Retina (tissue), 1 donor: ENCODE results near the gene DAGLA.

ENCODE experiments used
- DNase-seq: peaks from one replicate; pipeline ENCODE4 v3.0.0-alpha.2; 2016

Gene DAGLA

DNA sequence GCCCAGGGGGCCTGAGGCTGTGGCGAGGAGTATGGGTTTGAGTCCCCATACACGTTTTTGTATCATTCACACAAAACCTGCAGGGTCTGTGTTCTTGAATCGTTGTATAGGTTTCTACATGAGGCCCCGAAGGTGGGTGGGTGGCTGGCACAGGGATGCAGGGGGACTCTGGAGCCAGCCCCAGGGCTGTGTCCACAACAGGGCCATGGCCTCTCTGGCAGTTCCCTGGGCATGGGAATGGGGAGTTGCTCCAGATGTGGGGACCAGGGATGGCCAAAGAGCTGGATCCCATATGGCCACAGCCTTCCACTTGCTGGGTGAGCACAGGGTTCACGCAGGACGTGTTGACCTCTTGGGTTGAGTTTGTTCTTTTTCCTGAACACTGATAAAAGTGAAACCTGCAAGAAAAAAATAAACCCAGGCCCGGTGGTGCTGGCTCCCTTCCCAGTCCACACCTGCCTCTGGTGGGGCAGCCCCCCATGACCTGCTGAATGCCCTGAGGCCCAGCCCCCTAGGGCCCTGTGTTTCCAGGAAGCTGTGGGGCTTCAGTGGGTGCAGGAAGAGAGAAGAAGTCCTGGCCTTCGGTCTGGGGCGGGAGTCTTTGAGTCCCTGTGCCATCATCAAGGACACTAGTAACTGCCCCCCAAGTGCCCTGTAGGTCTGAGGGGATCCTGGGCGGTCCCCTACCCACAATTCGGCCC lies 88.3 kb downstream of the DAGLA start:
- no peak for DNase-seq

DNA sequence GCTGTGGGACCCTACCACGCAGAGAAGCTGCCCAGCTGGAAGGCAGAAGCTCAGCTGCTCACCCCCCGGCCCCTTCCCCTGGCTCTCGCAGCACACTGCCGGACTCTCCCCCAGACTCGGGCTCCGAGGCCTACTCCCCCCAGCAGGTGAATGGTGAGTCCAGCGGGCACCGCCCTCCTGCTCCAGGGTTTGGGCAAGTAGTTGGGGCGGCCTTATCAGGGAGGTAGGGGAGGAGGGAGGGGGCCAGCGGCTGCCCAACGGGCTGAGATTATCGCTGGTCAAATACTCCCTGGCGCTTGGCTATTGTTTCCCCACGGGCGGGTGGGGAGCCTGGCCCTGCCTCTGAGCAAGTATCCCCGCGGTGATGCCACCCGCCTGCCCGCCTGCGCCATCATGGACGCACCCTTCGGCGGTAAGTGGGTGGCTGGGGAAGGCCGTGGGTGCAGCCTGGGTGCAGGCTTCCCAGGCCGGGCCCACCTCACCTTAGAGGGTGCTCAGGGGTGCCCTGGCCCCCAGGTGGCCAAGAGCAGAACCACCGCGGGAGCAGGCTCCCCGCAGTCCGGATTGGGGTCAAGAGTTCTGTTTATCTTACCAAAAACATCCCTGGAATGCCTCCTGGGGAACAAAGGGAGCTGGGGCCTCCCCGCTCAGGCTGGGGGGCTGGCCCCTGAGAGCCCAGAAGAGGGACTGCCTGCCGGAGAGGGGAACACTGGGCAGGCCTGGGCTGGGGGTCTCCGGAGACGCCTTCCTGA lies 89.2 kb downstream of the DAGLA start:
- DNase-seq: no peak

DNA sequence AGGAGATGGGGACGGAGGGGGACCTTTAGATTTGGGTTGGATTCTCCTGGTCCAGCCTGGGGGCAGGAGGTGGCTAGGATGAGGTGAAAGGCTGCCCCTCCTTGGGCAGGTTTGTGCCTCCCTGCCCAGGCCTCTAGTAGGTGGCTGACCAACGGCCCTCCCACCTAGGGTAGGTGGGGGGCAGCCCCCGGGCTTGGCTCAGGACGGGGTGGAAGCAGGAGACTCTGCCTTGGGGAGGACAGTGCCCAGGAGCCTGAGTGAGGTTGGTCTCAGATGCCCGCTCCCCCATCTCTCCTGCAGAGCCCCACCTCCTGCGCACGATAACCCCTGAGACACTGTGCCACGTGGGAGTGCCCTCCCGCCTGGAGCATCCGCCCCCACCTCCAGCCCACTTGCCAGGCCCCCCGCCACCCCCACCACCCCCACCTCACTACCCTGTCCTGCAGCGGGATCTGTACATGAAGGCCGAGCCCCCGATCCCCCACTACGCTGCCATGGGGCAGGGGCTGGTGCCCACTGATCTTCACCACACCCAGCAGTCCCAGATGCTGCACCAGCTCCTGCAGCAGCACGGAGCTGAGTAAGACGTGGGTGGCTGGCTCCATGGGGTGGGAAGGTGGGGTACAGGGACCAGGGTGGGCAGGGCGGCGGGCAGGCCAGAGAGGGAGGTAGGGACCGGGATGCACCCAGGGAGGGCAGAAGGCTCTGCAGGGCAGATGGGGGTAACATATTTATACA lies 89.9 kb downstream of the DAGLA start:
- DNase-seq: no peak

DNA sequence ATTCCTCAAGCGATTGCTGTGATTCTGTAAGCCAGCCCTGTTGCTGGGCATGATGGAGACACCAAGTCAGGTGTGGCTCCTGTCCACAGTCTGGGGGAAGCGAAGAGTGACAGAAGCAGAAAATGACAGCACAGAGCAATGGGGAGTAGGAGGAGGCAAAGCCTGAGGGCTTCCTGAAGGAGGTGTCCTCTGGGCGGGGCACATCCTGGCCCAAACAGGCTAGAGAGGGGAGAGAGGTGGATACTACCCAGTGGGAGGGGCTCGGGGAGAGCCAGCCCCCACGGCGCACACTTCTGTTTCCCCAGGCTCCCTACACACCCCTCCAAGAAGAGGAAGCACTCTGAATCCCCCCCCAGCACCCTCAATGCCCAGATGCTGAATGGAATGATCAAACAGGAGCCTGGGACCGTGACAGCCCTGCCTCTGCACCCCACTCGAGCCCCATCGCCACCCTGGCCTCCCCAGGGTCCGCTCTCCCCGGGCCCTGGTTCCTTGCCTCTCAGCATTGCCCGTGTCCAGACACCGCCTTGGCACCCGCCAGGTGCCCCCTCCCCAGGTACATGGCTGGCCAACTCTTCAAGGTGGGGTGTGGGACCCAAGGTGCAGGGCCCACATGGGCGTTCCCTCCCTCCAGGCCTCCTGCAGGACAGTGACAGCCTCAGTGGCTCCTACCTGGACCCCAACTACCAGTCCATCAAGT lies 91.2 kb downstream of the DAGLA start:
- DNase-seq: no peak

DNA sequence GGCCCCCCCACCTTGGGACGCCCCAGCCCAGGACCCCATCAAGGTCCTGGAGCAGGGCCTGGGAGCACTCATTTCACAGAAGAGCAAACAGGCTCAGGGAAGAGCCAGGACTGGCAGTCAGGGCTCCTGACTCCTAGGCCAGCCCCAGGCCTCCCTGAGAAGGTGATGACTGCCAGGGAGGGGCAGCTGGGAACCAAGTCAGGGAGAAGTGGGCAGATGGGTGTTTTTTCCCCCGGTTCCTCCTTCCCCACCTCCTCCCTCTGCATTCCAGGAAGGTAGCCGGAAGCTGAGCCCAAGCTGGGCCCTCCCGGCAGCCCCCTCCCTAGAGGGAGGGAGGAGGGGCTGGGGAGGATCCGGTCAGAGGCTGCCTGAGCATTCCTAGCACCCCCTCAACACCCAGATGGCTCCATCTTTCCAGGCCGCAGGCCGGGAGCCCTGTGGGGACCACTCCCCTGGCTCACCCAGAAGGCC lies 91.8 kb downstream of the DAGLA start:
- no peak for DNase-seq

DNA sequence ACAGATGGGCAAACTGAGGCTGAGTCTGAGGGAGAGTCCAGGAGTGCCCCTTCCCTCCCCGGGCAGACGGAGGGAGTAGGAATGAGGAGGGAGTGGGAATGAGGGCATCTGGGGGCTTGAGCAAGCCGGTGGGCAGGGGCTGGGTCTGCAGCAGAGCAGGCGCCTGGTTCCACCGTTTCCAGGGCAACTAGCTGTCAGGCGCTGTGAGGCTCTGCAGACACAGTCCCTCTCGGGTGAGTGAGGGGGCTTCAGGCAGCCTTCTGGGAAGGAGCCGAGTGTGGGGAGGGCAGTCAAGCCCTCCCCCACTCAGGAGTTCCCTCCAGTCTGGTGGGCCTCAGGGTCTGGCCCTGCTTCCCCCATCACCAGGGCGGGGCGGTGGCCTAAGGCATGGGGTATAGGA lies 93.2 kb downstream of the DAGLA start:
- peak; percentile 70 for DNase-seq

DNA sequence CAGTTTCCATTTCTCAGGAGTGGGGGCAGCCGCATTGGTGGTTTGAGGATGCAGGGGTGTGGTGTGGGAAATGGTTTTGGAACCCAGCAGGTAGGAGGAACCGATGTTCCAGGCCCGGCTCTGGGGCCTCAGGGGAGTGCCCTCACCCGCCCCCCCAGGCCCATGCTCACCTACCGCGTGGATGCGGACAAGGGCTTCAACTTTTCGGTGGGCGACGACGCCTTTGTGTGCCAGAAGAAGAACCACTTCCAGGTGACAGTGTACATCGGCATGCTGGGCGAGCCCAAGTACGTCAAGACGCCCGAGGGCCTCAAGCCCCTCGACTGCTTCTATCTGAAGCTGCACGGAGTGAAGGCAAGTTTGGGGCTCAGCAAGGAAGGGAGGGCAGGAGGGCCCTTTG lies 93.6 kb downstream of the DAGLA start:
- no peak for DNase-seq

DNA sequence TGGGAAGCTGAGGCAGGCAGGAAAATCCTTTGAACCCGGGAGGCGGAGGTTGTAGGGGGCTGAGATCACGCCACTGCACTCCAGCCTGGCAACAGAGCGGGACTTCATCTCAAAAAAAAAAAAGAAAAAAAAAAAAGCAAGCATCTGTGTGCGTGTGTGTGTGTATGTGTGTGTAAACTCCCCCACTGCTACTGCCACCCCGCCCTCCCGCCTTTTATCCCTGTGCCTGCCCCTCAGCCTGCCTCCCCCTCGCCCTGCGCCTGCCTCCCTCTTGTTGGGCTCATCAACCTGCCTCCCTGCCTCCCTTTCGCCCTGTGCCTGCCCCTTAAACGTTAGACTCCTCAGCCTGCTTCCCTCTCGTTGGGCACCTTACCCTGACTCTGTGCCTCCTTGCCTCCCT lies 94.2 kb downstream of the DAGLA start:
- no peak for DNase-seq

DNA sequence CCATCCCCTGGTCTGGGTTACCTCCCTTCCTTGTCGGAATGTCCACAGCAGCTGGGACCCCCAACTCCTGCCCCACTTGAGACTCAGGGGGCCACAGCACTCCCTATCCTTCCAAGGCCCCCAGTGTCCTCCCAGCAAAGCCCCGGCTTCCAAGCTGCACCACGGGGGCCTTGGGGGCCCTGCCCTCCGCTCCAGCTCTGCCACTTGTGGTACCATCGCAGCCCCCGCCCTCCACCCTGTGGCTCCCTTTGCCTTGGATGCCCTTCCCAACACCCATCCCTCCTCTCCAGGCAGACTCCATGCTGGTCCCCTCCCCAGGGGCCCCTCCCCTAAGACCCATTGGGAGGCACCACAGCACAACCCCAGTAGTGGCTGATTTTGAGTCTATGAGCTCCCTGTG lies 94.9 kb downstream of the DAGLA start:
- DNase-seq: no peak

DNA sequence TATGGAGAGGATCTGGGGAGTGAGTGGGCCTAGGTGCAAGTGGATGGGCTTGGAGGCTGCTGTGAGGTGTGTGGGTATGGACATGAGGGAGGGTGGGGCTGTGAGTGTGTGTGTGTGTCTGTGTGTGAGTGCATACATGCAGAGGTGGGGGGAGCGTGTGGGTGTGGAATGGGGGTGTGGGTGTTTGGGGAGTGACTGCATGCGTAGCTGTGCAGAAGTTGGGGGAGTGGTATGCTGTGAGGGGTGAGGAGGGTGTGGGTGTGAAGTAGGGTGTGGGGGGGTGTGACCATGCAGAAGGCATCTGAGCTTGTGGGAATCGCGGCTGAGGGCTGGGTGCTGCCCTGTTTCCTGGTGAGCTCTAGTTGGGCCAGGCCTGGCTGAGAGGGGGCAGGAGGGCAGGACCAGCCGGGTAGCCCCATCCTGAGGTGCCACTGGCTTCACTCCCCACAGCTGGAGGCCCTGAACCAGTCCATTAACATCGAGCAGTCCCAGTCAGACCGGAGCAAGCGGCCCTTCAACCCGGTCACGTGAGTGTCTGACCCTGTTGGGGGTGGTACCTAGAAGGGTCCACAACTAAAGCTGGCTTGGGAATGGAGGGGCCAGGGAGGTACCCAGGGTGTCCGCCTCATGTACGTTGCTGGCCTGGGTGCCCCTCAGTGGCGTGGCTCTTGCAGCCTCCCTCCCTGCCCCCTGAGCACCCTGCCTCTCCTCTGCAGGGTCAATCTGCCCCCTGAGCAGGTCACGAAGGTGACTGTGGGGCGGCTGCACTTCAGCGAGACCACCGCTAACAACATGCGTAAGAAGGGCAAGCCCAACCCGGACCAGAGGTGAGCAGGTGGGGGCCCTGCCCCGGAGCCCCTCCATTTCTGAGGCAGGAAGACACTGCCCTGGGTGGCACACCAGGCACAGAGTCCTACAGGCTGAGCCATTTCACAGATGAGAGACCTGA lies 95.7 kb downstream of the DAGLA start:
- DNase-seq: no peak

DNA sequence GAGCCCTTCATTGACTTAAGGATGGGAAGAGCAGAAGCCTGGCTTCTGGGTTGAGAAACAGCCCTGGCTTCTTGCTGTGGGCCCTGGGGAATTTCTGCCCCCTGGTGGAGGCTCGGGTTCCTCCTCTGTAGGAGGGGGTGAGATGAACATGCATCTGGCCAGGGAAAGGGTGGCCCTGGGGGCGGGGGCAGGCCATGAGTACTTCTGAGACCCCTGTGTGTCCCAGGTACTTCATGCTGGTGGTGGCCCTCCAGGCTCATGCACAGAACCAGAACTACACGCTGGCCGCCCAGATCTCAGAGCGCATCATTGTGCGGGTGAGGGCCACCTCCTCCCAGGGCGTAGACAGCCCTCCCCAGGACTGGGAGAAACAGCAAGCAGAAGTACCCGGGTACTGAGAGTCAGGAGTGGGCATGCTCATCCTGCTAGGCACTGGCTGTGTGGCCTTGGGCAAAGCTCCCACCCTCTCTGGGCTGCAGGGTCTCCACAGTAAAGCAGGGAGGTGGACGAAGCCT lies 96.4 kb downstream of the DAGLA start:
- DNase-seq: no peak

DNA sequence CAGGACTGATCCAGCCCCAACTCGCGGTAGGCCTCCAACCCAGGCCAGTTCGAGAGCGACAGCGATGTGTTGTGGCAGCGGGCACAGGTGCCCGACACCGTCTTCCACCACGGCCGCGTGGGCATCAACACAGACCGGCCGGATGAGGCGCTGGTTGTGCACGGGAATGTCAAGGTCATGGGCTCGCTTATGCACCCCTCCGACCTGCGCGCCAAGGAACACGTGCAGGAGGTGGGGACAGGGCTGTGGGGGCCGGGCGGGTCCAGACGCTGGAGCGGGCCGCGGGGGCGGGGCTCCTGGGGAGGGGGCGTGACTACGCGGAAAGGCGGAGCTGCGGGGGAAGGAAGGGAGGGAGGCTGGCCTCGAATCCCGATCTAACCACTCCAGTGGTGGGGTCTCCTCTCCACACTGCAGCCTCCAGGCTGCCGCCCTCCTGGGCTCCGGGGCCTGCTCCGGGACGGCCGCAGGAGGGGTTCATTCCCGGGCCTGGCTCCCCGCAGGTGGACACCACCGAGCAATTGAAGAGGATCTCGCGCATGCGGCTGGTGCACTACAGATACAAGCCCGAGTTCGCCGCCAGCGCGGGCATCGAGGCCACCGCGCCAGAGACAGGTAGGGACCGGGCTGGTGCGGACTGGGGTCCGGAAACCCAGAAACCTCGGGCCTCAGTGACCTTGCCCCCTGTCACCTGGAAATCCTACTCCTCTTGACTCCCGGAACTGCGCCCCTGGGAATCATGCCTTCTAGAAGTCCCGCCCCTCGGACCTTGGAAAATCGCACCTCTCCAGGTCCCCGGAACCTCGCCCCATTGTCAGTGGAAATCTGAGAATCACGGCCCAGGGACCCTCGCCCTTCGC lies 97.3 kb downstream of the DAGLA start:
- DNase-seq: peak; percentile 58

DNA sequence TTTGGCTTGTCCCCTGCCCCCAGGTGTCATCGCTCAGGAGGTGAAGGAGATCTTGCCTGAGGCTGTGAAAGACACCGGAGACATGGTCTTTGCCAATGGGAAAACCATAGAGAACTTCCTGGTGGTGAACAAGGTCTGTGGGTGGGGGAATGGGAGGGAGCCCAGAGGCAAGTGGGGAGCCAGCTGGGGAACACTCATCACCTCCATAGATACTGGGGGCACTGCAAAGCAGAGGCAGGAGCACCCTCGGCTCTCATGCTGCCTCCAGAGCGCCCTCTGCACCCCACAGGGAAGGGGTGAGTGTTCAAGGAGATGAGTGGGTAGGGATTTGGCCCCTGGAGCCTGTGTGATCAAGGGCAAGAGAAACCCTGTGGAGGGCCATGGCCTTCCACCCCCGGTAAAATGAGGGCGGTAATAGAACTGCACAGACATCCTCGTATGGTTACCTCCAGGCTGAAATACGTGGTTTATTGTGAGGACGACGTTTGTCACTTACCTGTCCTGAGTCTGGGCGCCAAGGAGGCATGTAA lies 98.2 kb downstream of the DAGLA start:
- DNase-seq: no peak

DNA sequence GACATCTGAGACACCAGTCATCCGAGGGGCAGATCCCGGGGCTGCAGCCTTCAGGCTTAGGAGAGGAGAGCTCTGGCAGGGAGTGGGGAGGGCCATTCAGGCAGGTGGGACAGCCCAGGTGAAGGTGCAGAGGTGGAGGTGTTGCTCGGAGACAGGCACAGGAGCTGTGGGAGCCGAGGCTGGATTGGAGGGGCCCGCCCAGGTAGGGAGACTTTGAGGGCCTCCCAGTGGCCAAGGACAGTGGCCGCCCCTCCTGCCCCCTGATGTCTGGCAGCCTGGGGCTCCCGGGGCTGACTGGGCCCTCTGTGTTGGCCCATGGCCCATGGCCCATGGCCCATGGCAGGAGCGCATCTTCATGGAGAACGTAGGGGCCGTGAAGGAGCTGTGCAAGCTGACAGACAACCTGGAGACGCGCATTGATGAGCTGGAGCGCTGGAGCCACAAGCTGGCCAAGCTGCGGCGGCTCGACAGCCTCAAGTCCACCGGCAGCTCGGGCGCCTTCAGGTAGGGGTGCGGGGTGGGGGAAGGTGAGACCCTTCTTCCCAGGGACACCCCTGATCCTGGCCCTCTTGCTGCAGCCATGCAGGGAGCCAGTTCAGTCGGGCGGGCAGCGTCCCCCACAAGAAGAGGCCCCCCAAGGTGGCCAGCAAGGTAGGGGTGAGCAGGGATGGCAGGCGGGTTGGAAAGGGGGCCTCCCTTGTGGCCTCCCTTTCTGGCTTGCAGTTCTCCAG lies 98.9 kb downstream of the DAGLA start:
- no peak for DNase-seq

DNA sequence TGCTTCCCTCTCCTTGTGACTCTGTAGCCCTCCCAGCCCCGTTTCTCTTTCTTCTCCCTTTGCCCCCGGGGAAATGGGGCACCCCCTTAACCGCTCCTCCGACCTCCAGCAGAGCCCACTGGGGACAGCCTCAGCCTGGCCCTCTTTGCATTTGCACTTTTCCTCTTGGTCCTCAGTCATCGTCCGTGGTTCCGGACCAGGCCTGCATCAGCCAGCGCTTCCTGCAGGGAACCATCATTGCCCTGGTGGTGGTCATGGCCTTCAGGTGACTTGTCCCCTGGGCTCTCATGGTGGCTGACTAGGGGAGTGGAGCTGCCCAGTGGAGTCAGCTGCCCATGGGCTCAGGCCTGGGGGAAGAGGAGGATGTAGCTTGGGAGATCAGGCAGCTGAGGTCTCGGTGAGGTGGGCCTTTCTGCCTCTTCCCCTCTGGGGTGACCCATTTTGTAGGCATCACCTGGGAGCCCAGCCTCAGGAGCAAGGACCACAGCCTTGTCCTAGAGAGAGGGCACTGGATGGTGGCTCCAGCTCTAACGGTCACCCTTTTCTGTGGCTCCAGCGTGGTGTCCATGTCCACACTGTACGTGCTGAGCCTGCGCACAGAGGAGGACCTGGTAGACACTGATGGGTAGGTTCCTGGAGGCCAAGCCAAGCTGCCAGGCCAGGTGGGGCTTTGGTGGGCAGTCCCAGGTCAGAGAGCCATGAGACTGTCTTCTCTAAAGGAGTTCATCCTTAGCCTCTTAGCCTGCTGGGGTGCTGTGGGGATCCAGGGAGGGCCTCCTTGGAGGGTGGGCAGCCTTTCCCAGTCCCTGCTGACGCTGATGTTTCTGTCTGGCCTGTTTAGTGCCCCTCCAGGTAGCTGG lies 99.7 kb downstream of the DAGLA start:
- no peak for DNase-seq

DNA sequence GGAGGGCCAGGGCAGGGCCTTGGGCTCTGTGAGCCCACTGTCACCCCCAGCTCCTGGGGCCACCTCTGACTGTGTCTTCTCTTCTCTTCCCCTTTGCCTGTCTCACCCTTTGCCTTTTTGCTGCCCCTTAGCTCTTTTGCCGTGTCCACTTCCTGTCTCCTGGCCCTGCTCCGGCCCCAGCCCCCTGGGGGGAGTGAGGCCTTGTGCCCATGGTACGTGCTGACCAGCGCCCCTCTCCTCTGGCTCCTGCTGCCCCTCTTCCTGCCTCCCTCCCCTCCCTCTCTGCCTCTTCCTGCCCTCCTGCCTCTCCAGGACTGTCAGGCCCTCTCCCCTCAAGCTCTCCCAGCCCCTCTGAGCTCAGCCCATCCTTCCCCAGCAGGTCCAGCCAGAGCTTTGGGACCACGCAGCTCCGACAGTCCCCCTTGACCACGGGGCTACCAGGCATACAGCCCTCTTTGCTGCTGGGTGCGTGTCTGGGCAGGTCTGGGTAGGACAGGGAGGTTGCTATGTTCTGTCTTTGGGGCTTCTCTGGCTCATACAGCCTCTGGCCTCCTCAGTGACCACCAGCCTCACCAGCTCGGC lies 100.5 kb downstream of the DAGLA start:
- no peak for DNase-seq

DNA sequence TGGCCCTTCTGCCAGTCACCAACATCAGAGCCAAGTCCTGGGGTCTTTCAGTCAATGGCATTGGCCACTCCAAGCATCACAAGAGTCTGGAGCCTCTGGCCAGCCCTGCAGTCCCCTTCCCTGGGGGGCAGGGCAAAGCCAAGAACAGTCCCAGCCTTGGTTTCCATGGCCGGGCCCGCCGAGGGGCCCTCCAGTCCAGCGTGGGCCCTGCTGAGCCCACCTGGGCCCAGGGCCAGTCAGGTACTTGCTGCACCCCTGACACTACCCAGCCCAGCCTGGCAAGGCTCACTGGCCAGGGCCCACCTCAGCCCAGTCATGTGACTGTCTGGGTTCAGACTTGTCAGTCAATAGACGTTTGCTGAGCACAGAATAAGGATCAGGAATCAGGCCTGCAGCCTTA lies 101.4 kb downstream of the DAGLA start:
- DNase-seq: no peak

DNA sequence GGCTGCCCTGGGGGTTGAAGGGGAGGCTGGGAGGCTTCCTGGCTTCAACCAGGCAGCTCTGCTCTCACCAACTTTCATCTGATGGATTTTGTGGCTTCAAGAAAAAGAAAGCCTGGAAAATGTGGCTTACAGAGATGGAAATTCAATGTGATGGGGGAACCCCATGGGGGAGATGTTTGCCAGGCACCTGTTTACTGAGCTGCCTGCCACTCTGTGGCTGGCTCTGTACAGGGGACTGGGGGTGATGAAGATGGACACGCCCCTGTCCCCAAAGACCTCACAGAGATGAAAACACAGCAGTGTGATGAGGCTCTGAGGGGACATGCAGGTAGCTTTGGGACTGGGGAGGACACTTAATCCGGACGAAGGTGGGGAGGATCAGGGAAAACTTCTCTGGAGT lies 102.1 kb downstream of the DAGLA start:
- no peak for DNase-seq
